Rectal smooth muscle tissue (tissue), 1 donor: ENCODE measurements around the gene APOC4.

Source experiments
- H3K27ac ChIP-seq: one replicate; pipeline ENCODE4 v1.7.0; 2013; ENCODE audit warnings: low read depth, low read length, inconsistent platforms
- H3K27me3 ChIP-seq: one replicate; pipeline ENCODE4 v1.7.0; 2013; ENCODE audit warnings: low read length; ENCODE audit not compliant: control insufficient read depth, insufficient read depth
- H3K36me3 ChIP-seq: one replicate; pipeline ENCODE4 v1.7.0; 2013; ENCODE audit warnings: low read length; ENCODE audit not compliant: control insufficient read depth, insufficient read depth
- H3K4me1 ChIP-seq: one replicate; pipeline ENCODE4 v1.7.0; 2013; ENCODE audit warnings: low read length; ENCODE audit not compliant: control insufficient read depth, insufficient read depth
- H3K4me3 ChIP-seq: one replicate; pipeline ENCODE4 v1.7.0; 2013; ENCODE audit warnings: low read length
- H3K9ac ChIP-seq: one replicate; pipeline ENCODE4 v1.7.0; 2013; ENCODE audit warnings: low read length

The APOC4 gene

GRCh38 chr19:44927746-44928145 is 14.3 kb upstream of the APOC4 start:
- Histone ChIP-seq H3K27ac (no peak overlapping the region), H3K4me1 (no peaks in the 10 kb centered on the region), H3K4me3 (no peak overlapping the region), H3K27me3 (no peaks in the 10 kb centered on the region), H3K9ac (no peak overlapping the region), H3K36me3 (no peaks in the 10 kb centered on the region)

- Histone ChIP-seq H3K9ac (no peak overlapping the region), H3K27ac (no peak overlapping the region), H3K27me3 (no peaks in the 10 kb centered on the region), H3K4me1 (no peaks in the 10 kb centered on the region), H3K36me3 (no peaks in the 10 kb centered on the region), H3K4me3 (no peak overlapping the region)
These were observed 11.9 kb upstream of the APOC4 start for GRCh38 chr19:44930088-44930487.

- Histone ChIP-seq H3K9ac (no peak overlapping the region), H3K27me3 (no peaks in the 10 kb centered on the region), H3K27ac (no peak overlapping the region), H3K36me3 (no peaks in the 10 kb centered on the region), H3K4me3 (no peak overlapping the region), H3K4me1 (no peaks in the 10 kb centered on the region)
These were observed 10.5 kb upstream of the APOC4 start for GRCh38 chr19:44931541-44931940.

- H3K9ac ChIP-seq = no peak overlapping the region
- no peaks in the 10 kb centered on the region for H3K36me3 ChIP-seq
- H3K4me1 ChIP-seq = no peaks in the 10 kb centered on the region
- no peaks in the 10 kb centered on the region for H3K27me3 ChIP-seq
- no peak overlapping the region for H3K27ac ChIP-seq
- H3K4me3 ChIP-seq = no peak overlapping the region
These were observed 2.4 kb upstream of the APOC4 start for GRCh38 chr19:44939668-44940067.

- Histone ChIP-seq H3K9ac (no peak overlapping the region), H3K27me3 (no peaks in the 10 kb centered on the region), H3K27ac (no peak overlapping the region), H3K36me3 (no peaks in the 10 kb centered on the region), H3K4me1 (no peaks in the 10 kb centered on the region), H3K4me3 (no peak overlapping the region)
These were observed 1.8 kb downstream of the APOC4 start for GRCh38 chr19:44943801-44944249.

GRCh38 chr19:44947041-44947581 is 5.1 kb downstream of the APOC4 start:
- H3K4me3 ChIP-seq = no peak overlapping the region
- peaks cover 5% of the 10 kb centered on the region for H3K36me3 ChIP-seq
- H3K27ac ChIP-seq = no peak overlapping the region
- no peak overlapping the region for H3K9ac ChIP-seq
- H3K27me3 ChIP-seq = no peaks in the 10 kb centered on the region
- H3K4me1 ChIP-seq = no peaks in the 10 kb centered on the region

- Histone ChIP-seq H3K36me3 (peaks cover 5% of the 10 kb centered on the region), H3K4me3 (no peak overlapping the region), H3K27me3 (no peaks in the 10 kb centered on the region), H3K4me1 (no peaks in the 10 kb centered on the region), H3K27ac (no peak overlapping the region), H3K9ac (no peak overlapping the region)
These were observed 6.2 kb downstream of the APOC4 start for GRCh38 chr19:44948237-44948636.

GRCh38 chr19:44948763-44949374 is 6.8 kb downstream of the APOC4 start:
- Histone ChIP-seq H3K27me3 (no peaks in the 10 kb centered on the region), H3K9ac (no peak overlapping the region), H3K4me1 (no peaks in the 10 kb centered on the region)

GRCh38 chr19:44949550-44949949 is 7.5 kb downstream of the APOC4 start:
- Histone ChIP-seq H3K27ac (no peak overlapping the region), H3K4me3 (no peak overlapping the region), H3K4me1 (peaks cover 3% of the 10 kb centered on the region), H3K9ac (no peak overlapping the region), H3K36me3 (peaks cover 5% of the 10 kb centered on the region), H3K27me3 (no peaks in the 10 kb centered on the region)

More at GRCh38 chr19:44948763-44949374, 6.8 kb downstream of the APOC4 start:
- Histone ChIP-seq H3K27ac (no peak overlapping the region), H3K36me3 (peaks cover 5% of the 10 kb centered on the region), H3K4me3 (no peak overlapping the region)

GRCh38 chr19:44951179-44952159 is 9.4 kb downstream of the APOC4 start:
- H3K4me3 ChIP-seq = no peak overlapping the region
- no peak overlapping the region for H3K9ac ChIP-seq
- peaks cover 5% of the 10 kb centered on the region for H3K36me3 ChIP-seq
- H3K4me1 ChIP-seq = peaks cover 8% of the 10 kb centered on the region
- H3K27me3 ChIP-seq = no peaks in the 10 kb centered on the region
- H3K27ac ChIP-seq = no peak overlapping the region

GRCh38 chr19:44954278-44954648 is 12.2 kb downstream of the APOC4 start:
- H3K9ac ChIP-seq = peak overlapping the region; percentile 97
- peak overlapping the region; percentile 99 for H3K4me3 ChIP-seq
- H3K4me1 ChIP-seq = peaks cover 8% of the 10 kb centered on the region
- peak overlapping the region; percentile 96 for H3K27ac ChIP-seq
- no peaks in the 10 kb centered on the region for H3K27me3 ChIP-seq
- peaks cover 5% of the 10 kb centered on the region for H3K36me3 ChIP-seq

GRCh38 chr19:44954649-44955504 is 12.8 kb downstream of the APOC4 start, which contains the start of gene CLPTM1:
TSS of gene CLPTM1 (plus strand) at chr19:44955380. CDS start at chr19:44955396, 16 bp downstream.
- Histone ChIP-seq H3K4me3 (peak within 1 kb of the TSS; percentile 99), H3K9ac (peak within 1 kb of the TSS; percentile 97), H3K27ac (peak within 1 kb of the TSS; percentile 96), H3K36me3 (peaks cover 2% of the 10 kb centered on the region), H3K27me3 (no peaks in the 10 kb centered on the region), H3K4me1 (peaks cover 8% of the 10 kb centered on the region)
